ENCODE data around the gene PAM.

DNA sequence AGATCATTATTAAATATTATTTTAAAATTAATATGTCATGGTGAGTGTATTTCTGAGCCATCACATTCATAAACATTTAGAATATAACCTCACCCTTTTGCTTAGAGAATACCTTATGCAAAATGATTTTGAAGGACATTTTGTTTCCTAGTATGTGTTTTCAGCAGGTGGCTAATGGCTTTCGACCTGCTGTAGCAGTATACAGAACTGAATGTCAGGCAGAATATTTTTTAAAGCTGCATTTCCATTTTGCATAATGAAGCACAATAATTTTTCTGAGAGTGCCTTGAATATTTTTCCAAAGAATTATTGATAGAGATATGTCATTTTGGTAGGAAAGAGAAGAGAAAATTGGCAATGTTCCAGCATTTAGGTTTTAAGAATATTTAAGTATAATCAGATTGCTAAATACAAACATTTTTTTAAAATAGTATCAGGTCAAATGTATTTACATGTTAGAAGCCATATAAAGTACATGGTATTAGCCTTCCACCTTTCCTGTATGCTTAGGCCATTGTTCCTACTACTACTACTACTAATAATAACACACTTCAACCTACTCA, 42.3 kb downstream of the PAM start:
- TF ChIP-seq, protein P1, sequence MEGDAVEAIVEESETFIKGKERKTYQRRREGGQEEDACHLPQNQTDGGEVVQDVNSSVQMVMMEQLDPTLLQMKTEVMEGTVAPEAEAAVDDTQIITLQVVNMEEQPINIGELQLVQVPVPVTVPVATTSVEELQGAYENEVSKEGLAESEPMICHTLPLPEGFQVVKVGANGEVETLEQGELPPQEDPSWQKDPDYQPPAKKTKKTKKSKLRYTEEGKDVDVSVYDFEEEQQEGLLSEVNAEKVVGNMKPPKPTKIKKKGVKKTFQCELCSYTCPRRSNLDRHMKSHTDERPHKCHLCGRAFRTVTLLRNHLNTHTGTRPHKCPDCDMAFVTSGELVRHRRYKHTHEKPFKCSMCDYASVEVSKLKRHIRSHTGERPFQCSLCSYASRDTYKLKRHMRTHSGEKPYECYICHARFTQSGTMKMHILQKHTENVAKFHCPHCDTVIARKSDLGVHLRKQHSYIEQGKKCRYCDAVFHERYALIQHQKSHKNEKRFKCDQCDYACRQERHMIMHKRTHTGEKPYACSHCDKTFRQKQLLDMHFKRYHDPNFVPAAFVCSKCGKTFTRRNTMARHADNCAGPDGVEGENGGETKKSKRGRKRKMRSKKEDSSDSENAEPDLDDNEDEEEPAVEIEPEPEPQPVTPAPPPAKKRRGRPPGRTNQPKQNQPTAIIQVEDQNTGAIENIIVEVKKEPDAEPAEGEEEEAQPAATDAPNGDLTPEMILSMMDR (IDR thresholded peaks at IDR 0.05) = no peak
- TF ChIP-seq POLR2AphosphoS5 (IDR thresholded peaks at IDR 0.05; ENCODE audit: low read depth, low read length) (no peak), SIN3A (IDR thresholded peaks at IDR 0.05; ENCODE audit: borderline replicate concordance, insufficient read depth, low read depth, low read length) (no peak), TCF7L2 (IDR thresholded peaks at IDR 0.05; ENCODE audit: low read depth, low read length) (no peak)
- TF ChIP-seq, protein P2, sequence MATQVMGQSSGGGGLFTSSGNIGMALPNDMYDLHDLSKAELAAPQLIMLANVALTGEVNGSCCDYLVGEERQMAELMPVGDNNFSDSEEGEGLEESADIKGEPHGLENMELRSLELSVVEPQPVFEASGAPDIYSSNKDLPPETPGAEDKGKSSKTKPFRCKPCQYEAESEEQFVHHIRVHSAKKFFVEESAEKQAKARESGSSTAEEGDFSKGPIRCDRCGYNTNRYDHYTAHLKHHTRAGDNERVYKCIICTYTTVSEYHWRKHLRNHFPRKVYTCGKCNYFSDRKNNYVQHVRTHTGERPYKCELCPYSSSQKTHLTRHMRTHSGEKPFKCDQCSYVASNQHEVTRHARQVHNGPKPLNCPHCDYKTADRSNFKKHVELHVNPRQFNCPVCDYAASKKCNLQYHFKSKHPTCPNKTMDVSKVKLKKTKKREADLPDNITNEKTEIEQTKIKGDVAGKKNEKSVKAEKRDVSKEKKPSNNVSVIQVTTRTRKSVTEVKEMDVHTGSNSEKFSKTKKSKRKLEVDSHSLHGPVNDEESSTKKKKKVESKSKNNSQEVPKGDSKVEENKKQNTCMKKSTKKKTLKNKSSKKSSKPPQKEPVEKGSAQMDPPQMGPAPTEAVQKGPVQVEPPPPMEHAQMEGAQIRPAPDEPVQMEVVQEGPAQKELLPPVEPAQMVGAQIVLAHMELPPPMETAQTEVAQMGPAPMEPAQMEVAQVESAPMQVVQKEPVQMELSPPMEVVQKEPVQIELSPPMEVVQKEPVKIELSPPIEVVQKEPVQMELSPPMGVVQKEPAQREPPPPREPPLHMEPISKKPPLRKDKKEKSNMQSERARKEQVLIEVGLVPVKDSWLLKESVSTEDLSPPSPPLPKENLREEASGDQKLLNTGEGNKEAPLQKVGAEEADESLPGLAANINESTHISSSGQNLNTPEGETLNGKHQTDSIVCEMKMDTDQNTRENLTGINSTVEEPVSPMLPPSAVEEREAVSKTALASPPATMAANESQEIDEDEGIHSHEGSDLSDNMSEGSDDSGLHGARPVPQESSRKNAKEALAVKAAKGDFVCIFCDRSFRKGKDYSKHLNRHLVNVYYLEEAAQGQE (IDR thresholded peaks at IDR 0.05; ENCODE audit: insufficient read depth in 1 of 2, low read depth in 2 of 2, low read length in 1 of 2) = no peak

Data from Panc1 (cell line).